GM23338 (cell line): Measurements from ENCODE around the gene NHSL1. TPM values are rescaled to one million over a fixed set of nuclear protein-coding genes. Genes with fewer than 3 reads are reported as not detected.

ENCODE experiments used
- ATAC-seq: fragments of 200-7000 bp; cut with Tn5 transposase; 3 replicates; pipeline ENCODE4 v1.9.1; 2020
- DNase-seq: peaks from one replicate; pipeline ENCODE4 v3.0.0-alpha.2; 2015; ENCODE audit warnings: low spot score
- H2AFZ ChIP-seq: fragments of 200-600 bp; sonication (generic); 2 replicates; pipeline ENCODE4 v1.8.0; 2016; ENCODE audit warnings: antibody characterized with exemption, mild to moderate bottlenecking, moderate library complexity
- H3F3A ChIP-seq: fragments of 200-600 bp; sonication (generic); replicated peaks from 2 replicates; pipeline ENCODE4 v1.8.0; 2017; ENCODE audit warnings: antibody characterized with exemption, mixed run types, low read depth
- H3K27ac ChIP-seq: fragments of 200-600 bp; sonication (generic); 2 replicates; pipeline ENCODE4 v1.6.1; 2016; ENCODE audit warnings: low read depth
- H3K27me3 ChIP-seq: fragments of 200-600 bp; sonication (generic); 2 replicates; pipeline ENCODE4 v1.8.0; 2016; ENCODE audit warnings: mild to moderate bottlenecking, mixed run types, moderate library complexity; ENCODE audit not compliant: insufficient read depth
- H3K36me3 ChIP-seq: fragments of 200-600 bp; sonication (generic); 2 replicates; pipeline ENCODE4 v1.8.0; 2016; ENCODE audit warnings: mild to moderate bottlenecking; ENCODE audit not compliant: insufficient read depth
- H3K4me1 ChIP-seq: fragments of 200-600 bp; sonication (generic); 2 replicates; pipeline ENCODE4 v1.8.0; 2016; ENCODE audit warnings: mild to moderate bottlenecking, moderate library complexity; ENCODE audit not compliant: insufficient read depth
- H3K4me2 ChIP-seq: fragments of 200-600 bp; sonication (generic); 2 replicates; pipeline ENCODE4 v1.7.1; 2017; ENCODE audit warnings: mixed run types
- H3K4me3 ChIP-seq: fragments of 200-600 bp; sonication (generic); 2 replicates; pipeline ENCODE4 v1.6.1; 2016; ENCODE audit warnings: mixed run types
- H3K79me2 ChIP-seq: fragments of 200-600 bp; sonication (generic); replicated peaks from 2 replicates; pipeline ENCODE4 v1.8.0; 2017; ENCODE audit warnings: mild to moderate bottlenecking; ENCODE audit not compliant: insufficient read depth
- H3K9me2 ChIP-seq: fragments of 200-600 bp; sonication (generic); 2 replicates; pipeline ENCODE4 v1.8.0; 2017; ENCODE audit not compliant: insufficient read depth
- H4K20me1 ChIP-seq: fragments of 200-600 bp; sonication (generic); replicated peaks from 2 replicates; pipeline ENCODE4 v1.8.0; 2017; ENCODE audit warnings: mild to moderate bottlenecking; ENCODE audit not compliant: insufficient read depth
- H3K27ac Mint-ChIP-seq: 2 replicates; pipeline ENCODE4 v1.8.0; 2020; ENCODE audit warnings: inconsistent platforms, mild to moderate bottlenecking, moderate library complexity, mixed read lengths
- H3K27me3 Mint-ChIP-seq: 3 replicates; pipeline ENCODE4 v1.8.0; 2022; ENCODE audit warnings: low read depth, mild to moderate bottlenecking, moderate library complexity, mixed read lengths, inconsistent platforms; ENCODE audit not compliant: insufficient read depth, poor library complexity
- H3K36me3 Mint-ChIP-seq: 3 replicates; pipeline ENCODE4 v1.8.0; 2021; ENCODE audit warnings: low read depth, mild to moderate bottlenecking, inconsistent platforms, moderate library complexity, mixed read lengths
- H3K4me1 Mint-ChIP-seq: 3 replicates; pipeline ENCODE4 v1.8.0; 2020; ENCODE audit warnings: mild to moderate bottlenecking, inconsistent platforms, mixed read lengths
- H3K4me3 Mint-ChIP-seq: 3 replicates; pipeline ENCODE4 v1.8.0; 2021; ENCODE audit warnings: moderate library complexity, mild to moderate bottlenecking, inconsistent platforms, mixed read lengths
- H3K9me3 Mint-ChIP-seq: 3 replicates; pipeline ENCODE4 v1.8.0; 2020; ENCODE audit warnings: moderate library complexity, mild to moderate bottlenecking, inconsistent platforms, mixed read lengths
- CREB1 ChIP-seq: fragments of 250-450 bp; sonication (Bioruptor Pico); IDR thresholded peaks from 2 replicates; pipeline ENCODE4 v1.5.0; 2020; ENCODE audit warnings: low read depth, mild to moderate bottlenecking, moderate library complexity
- NANOG ChIP-seq: IDR thresholded peaks from 2 replicates; pipeline ENCODE4 v1.6.1; 2016; ENCODE audit warnings: antibody characterized with exemption, borderline replicate concordance
- POLR2AphosphoS5 ChIP-seq: IDR thresholded peaks from 2 replicates; pipeline ENCODE4 v1.6.1; 2016; ENCODE audit warnings: antibody characterized with exemption, low read depth
- REST ChIP-seq: IDR thresholded peaks from one replicate; pipeline ENCODE4 v1.6.1; 2018; ENCODE audit warnings: antibody characterized with exemption; ENCODE audit not compliant: unreplicated experiment
- STAT1 ChIP-seq: IDR thresholded peaks from one replicate; pipeline ENCODE4 v1.6.1; 2016; ENCODE audit warnings: antibody characterized with exemption; ENCODE audit not compliant: unreplicated experiment
- ZNF114 ChIP-seq: fragments of 250-450 bp; sonication (Bioruptor Pico); IDR thresholded peaks from 2 replicates; pipeline ENCODE4 v1.5.0; 2020; ENCODE audit warnings: mild to moderate bottlenecking, moderate library complexity
- ZNF331 ChIP-seq: fragments of 250-450 bp; sonication (Bioruptor Pico); IDR thresholded peaks from 2 replicates; pipeline ENCODE4 v1.5.0; 2020; ENCODE audit warnings: low read depth, mild to moderate bottlenecking, moderate library complexity
- polyA plus RNA-seq: library from polyadenylated mRNA; unstranded; fragments of >200 nt; fragmentation: Nextera tagmentation; extraction: Ambion mirVana; gene quantifications from 2 replicates; pipeline ENCODE4 v1.2.1, GENCODE V29; 2016
- total RNA-seq: library from RNA; depleted of rRNA; stranded (reverse); fragments of >200 nt; shearing (Covaris generic); gene quantifications from 2 replicates; pipeline ENCODE4 v1.2.3, GENCODE V29; 2014
- TF ChIP-seq, protein P1 (sequence below), 2 experiments: fragments of 200-600 bp in 1 of 2; sonication (generic) in 1 of 2; conservative IDR thresholded peaks; 2 replicates each; pipeline versions ENCODE4 v1.5.1 to v1.6.1; 2016 to 2017; ENCODE audit warnings: antibody characterized with exemption in 2 of 2, low read depth in 2 of 2, mild to moderate bottlenecking in 2 of 2, moderate library complexity in 1 of 2
- TF ChIP-seq, protein P2 (sequence below): fragments of 250-450 bp; sonication (Bioruptor Pico); IDR thresholded peaks from 2 replicates; pipeline ENCODE4 v1.5.0; 2020; ENCODE audit warnings: mild to moderate bottlenecking, moderate library complexity

Gene NHSL1
- total and polyA plus RNA-seq, 2 experiments from 2014 or later, result 11.2 to 24.5 TPM

- Histone ChIP-seq H3K79me2 (no peaks in the 10 kb centered on the region), H4K20me1 (no peaks in the 10 kb centered on the region; the same call in 1 of the 2 replicates), H3K9me2 (no peaks in the 10 kb centered on the region), H3K27ac (no peak overlapping the region), H3K36me3 (no peaks in the 10 kb centered on the region; the same call in 1 of the 2 replicates), H3K4me2 (no peak overlapping the region), H3K27me3 (no peaks in the 10 kb centered on the region), H3K4me3 (no peak overlapping the region), H3F3A (no peaks in the 10 kb centered on the region), H2AFZ (no peak overlapping the region), H3K4me1 (no peaks in the 10 kb centered on the region)
- no peak for TF ChIP-seq ZNF114 (CRISPR knock-in tag)
- no peak for TF ChIP-seq STAT1
- TF ChIP-seq, protein P1, sequence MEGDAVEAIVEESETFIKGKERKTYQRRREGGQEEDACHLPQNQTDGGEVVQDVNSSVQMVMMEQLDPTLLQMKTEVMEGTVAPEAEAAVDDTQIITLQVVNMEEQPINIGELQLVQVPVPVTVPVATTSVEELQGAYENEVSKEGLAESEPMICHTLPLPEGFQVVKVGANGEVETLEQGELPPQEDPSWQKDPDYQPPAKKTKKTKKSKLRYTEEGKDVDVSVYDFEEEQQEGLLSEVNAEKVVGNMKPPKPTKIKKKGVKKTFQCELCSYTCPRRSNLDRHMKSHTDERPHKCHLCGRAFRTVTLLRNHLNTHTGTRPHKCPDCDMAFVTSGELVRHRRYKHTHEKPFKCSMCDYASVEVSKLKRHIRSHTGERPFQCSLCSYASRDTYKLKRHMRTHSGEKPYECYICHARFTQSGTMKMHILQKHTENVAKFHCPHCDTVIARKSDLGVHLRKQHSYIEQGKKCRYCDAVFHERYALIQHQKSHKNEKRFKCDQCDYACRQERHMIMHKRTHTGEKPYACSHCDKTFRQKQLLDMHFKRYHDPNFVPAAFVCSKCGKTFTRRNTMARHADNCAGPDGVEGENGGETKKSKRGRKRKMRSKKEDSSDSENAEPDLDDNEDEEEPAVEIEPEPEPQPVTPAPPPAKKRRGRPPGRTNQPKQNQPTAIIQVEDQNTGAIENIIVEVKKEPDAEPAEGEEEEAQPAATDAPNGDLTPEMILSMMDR (conservative IDR thresholded peaks at IDR 0.05; ENCODE audit: low read depth in 2 of 2), result 0 out of 4 replicates have a peak, but pooled peaks of 1 of the 2 experiments have one; percentile 3
- H3K27ac Mint-ChIP-seq, result no peak overlapping the region
- no peak for DNase-seq
- peaks cover 10% of the 10 kb centered on the region for H3K27me3 Mint-ChIP-seq
- no peak for ATAC-seq
- H3K36me3 Mint-ChIP-seq, result peaks cover 45% of the 10 kb centered on the region
- H3K4me1 Mint-ChIP-seq, result no peaks in the 10 kb centered on the region
- no peak overlapping the region for H3K4me3 Mint-ChIP-seq
- H3K9me3 Mint-ChIP-seq, result no peaks in the 10 kb centered on the region
Measured at GRCh38 chr6:138421608-138422007, 77.7 kb downstream of the NHSL1 start.

- Histone ChIP-seq H3K4me1 (no peaks in the 10 kb centered on the region), H3K79me2 (no peaks in the 10 kb centered on the region), H3K27ac (no peak overlapping the region), H2AFZ (no peak overlapping the region), H4K20me1 (no peaks in the 10 kb centered on the region; the same call in 1 of the 2 replicates), H3K4me3 (no peak overlapping the region), H3K9me2 (no peaks in the 10 kb centered on the region), H3F3A (no peaks in the 10 kb centered on the region), H3K36me3 (no peaks in the 10 kb centered on the region; the same call in 1 of the 2 replicates), H3K27me3 (no peaks in the 10 kb centered on the region), H3K4me2 (no peak overlapping the region)
- Mint-ChIP-seq H3K27ac (no peak overlapping the region), H3K4me3 (no peak overlapping the region), H3K27me3 (peaks cover 10% of the 10 kb centered on the region), H3K36me3 (peaks cover 45% of the 10 kb centered on the region), H3K9me3 (no peaks in the 10 kb centered on the region), H3K4me1 (no peaks in the 10 kb centered on the region)
- DNase-seq (no peak), ATAC-seq (no peak)
- TF ChIP-seq POLR2AphosphoS5 (no peak), ZNF114 (CRISPR knock-in tag) (no peak), STAT1 (no peak), ZNF331 (CRISPR knock-in tag) (no peak), CREB1 (CRISPR knock-in tag) (no peak), NANOG (no peak), REST (no peak)
- TF ChIP-seq, protein P2, sequence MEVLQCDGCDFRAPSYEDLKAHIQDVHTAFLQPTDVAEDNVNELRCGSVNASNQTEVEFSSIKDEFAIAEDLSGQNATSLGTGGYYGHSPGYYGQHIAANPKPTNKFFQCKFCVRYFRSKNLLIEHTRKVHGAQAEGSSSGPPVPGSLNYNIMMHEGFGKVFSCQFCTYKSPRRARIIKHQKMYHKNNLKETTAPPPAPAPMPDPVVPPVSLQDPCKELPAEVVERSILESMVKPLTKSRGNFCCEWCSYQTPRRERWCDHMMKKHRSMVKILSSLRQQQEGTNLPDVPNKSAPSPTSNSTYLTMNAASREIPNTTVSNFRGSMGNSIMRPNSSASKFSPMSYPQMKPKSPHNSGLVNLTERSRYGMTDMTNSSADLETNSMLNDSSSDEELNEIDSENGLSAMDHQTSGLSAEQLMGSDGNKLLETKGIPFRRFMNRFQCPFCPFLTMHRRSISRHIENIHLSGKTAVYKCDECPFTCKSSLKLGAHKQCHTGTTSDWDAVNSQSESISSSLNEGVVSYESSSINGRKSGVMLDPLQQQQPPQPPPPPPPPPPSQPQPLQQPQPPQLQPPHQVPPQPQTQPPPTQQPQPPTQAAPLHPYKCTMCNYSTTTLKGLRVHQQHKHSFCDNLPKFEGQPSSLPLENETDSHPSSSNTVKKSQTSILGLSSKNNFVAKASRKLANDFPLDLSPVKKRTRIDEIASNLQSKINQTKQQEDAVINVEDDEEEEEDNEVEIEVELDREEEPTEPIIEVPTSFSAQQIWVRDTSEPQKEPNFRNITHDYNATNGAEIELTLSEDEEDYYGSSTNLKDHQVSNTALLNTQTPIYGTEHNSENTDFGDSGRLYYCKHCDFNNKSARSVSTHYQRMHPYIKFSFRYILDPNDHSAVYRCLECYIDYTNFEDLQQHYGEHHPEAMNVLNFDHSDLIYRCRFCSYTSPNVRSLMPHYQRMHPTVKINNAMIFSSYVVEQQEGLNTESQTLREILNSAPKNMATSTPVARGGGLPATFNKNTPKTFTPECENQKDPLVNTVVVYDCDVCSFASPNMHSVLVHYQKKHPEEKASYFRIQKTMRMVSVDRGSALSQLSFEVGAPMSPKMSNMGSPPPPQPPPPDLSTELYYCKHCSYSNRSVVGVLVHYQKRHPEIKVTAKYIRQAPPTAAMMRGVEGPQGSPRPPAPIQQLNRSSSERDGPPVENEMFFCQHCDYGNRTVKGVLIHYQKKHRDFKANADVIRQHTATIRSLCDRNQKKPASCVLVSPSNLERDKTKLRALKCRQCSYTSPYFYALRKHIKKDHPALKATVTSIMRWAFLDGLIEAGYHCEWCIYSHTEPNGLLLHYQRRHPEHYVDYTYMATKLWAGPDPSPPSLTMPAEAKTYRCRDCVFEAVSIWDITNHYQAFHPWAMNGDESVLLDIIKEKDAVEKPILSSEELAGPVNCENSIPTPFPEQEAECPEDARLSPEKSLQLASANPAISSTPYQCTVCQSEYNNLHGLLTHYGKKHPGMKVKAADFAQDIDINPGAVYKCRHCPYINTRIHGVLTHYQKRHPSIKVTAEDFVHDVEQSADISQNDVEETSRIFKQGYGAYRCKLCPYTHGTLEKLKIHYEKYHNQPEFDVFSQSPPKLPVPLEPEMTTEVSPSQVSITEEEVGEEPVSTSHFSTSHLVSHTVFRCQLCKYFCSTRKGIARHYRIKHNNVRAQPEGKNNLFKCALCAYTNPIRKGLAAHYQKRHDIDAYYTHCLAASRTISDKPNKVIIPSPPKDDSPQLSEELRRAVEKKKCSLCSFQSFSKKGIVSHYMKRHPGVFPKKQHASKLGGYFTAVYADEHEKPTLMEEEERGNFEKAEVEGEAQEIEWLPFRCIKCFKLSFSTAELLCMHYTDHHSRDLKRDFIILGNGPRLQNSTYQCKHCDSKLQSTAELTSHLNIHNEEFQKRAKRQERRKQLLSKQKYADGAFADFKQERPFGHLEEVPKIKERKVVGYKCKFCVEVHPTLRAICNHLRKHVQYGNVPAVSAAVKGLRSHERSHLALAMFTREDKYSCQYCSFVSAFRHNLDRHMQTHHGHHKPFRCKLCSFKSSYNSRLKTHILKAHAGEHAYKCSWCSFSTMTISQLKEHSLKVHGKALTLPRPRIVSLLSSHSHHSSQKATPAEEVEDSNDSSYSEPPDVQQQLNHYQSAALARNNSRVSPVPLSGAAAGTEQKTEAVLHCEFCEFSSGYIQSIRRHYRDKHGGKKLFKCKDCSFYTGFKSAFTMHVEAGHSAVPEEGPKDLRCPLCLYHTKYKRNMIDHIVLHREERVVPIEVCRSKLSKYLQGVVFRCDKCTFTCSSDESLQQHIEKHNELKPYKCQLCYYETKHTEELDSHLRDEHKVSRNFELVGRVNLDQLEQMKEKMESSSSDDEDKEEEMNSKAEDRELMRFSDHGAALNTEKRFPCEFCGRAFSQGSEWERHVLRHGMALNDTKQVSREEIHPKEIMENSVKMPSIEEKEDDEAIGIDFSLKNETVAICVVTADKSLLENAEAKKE (CRISPR knock-in tag), result no peak
Measured at GRCh38 chr6:138421089-138421488, 78.2 kb downstream of the NHSL1 start.
